Loucy (cell line): Measurements from ENCODE around the gene OR2T35.

Experiments
- H2AFZ ChIP-seq: fragments of 200-600 bp; sonication (generic); 2 replicates; pipeline ENCODE4 v1.6.0; 2016; ENCODE audit warnings: antibody characterized with exemption, mild to moderate bottlenecking, low read length, moderate library complexity
- H3F3A ChIP-seq: fragments of 200-600 bp; 2 replicates; pipeline ENCODE4 v1.6.0; 2016; ENCODE audit warnings: antibody characterized with exemption, low read depth, mild to moderate bottlenecking
- H3K27me3 ChIP-seq: fragments of 200-600 bp; sonication (generic); 2 replicates; pipeline ENCODE4 v1.6.1; 2014; ENCODE audit warnings: low read length, mild to moderate bottlenecking; ENCODE audit not compliant: insufficient read depth, poor library complexity, severe bottlenecking
- H3K36me3 ChIP-seq: fragments of 200-600 bp; sonication (generic); 2 replicates; pipeline ENCODE4 v1.6.1; 2016; ENCODE audit warnings: low read length; ENCODE audit not compliant: insufficient read depth
- H3K4me1 ChIP-seq: fragments of 200-600 bp; sonication (generic); 2 replicates; pipeline ENCODE4 v1.5.1; 2014; ENCODE audit warnings: low read length, mild to moderate bottlenecking; ENCODE audit not compliant: insufficient read depth, poor library complexity, severe bottlenecking
- H3K4me2 ChIP-seq: fragments of 200-600 bp; sonication (generic); 2 replicates; pipeline ENCODE4 v1.6.0; 2014; ENCODE audit warnings: antibody characterized with exemption, low read length, low read depth, mild to moderate bottlenecking; ENCODE audit not compliant: poor library complexity, severe bottlenecking
- H3K4me3 ChIP-seq: fragments of 200-600 bp; sonication (generic); 2 replicates; pipeline ENCODE4 v1.5.1; 2014; ENCODE audit warnings: low read length, mild to moderate bottlenecking, mixed read lengths; ENCODE audit not compliant: poor library complexity, severe bottlenecking
- H3K79me2 ChIP-seq: fragments of 200-600 bp; sonication (generic); 2 replicates; pipeline ENCODE4 v1.6.1; 2014; ENCODE audit warnings: low read length; ENCODE audit not compliant: insufficient read depth
- H3K9ac ChIP-seq: fragments of 200-600 bp; sonication (generic); 2 replicates; pipeline ENCODE4 v1.6.0; 2014; ENCODE audit warnings: mild to moderate bottlenecking, low read depth, low read length, moderate library complexity; ENCODE audit not compliant: poor library complexity, severe bottlenecking
- H3K9me2 ChIP-seq: fragments of 200-600 bp; sonication (generic); replicated peaks from 2 replicates; pipeline ENCODE4 v1.6.1; 2016; ENCODE audit warnings: low read depth, low read length, mixed read lengths
- H3K9me3 ChIP-seq: fragments of 200-600 bp; sonication (generic); 2 replicates; pipeline ENCODE4 v1.6.1; 2014; ENCODE audit warnings: mild to moderate bottlenecking, antibody characterized with exemption, low read length, low read depth; ENCODE audit not compliant: insufficient read depth
- H4K20me1 ChIP-seq: fragments of 200-600 bp; sonication (generic); 2 replicates; pipeline ENCODE4 v1.6.0; 2014; ENCODE audit warnings: antibody characterized with exemption, low read length, mild to moderate bottlenecking; ENCODE audit not compliant: insufficient read depth, poor library complexity, severe bottlenecking
- CTCF ChIP-seq: fragments of 200-600 bp; sonication (generic); conservative IDR thresholded peaks from 2 replicates; pipeline ENCODE4 v1.5.1; 2014; ENCODE audit warnings: mild to moderate bottlenecking, antibody characterized with exemption, low read length
- EZH2phosphoT487 ChIP-seq: fragments of 200-600 bp; IDR thresholded peaks from 2 replicates; pipeline ENCODE4 v1.6.1; 2018; ENCODE audit warnings: antibody characterized with exemption, mild to moderate bottlenecking, moderate library complexity, borderline replicate concordance

Gene OR2T35

GRCh38 chr1:248610301-248610700 lies 34.8 kb downstream of the OR2T35 start:
- H3K4me3 ChIP-seq, result no peak overlapping the region
- TF ChIP-seq EZH2phosphoT487 (no peak), CTCF (no peak)
- no peaks in the 10 kb centered on the region for H3K9me3 ChIP-seq
- no peaks in the 10 kb centered on the region for H4K20me1 ChIP-seq
- H3K4me2 ChIP-seq, result no peak overlapping the region
- no peak overlapping the region for H2AFZ ChIP-seq
- H3K36me3 ChIP-seq, result no peaks in the 10 kb centered on the region
- no peaks in the 10 kb centered on the region for H3K9me2 ChIP-seq
- no peaks in the 10 kb centered on the region for H3F3A ChIP-seq
- H3K9ac ChIP-seq, result no peak overlapping the region
- no peaks in the 10 kb centered on the region for H3K4me1 ChIP-seq
- no peaks in the 10 kb centered on the region for H3K27me3 ChIP-seq
- no peaks in the 10 kb centered on the region for H3K79me2 ChIP-seq

- TF ChIP-seq CTCF (no peak), EZH2phosphoT487 (no peak)
- H3K4me2 ChIP-seq, result no peak overlapping the region
- no peak overlapping the region for H3K9ac ChIP-seq
These were observed 45.7 kb downstream of the OR2T35 start for GRCh38 chr1:248599396-248599795.

GRCh38 chr1:248597589-248597988 lies 47.5 kb downstream of the OR2T35 start, which contains the start of gene OR2T10:
Gene OR2T10 (minus strand): TSS chr1:248597700. CDS start chr1:248593768, 3,932 bp downstream.
- Histone ChIP-seq H3K36me3 (no peaks in the 10 kb centered on the region), H3K79me2 (no peaks in the 10 kb centered on the region), H4K20me1 (no peaks in the 10 kb centered on the region), H2AFZ (no peak within 1 kb of the TSS), H3F3A (no peaks in the 10 kb centered on the region), H3K9ac (no peak within 1 kb of the TSS), H3K4me1 (no peaks in the 10 kb centered on the region), H3K9me2 (no peaks in the 10 kb centered on the region), H3K4me3 (no peak within 1 kb of the TSS), H3K4me2 (no peak within 1 kb of the TSS), H3K27me3 (no peaks in the 10 kb centered on the region), H3K9me3 (no peaks in the 10 kb centered on the region; the same call in 1 of the 2 replicates)
- no peak for TF ChIP-seq EZH2phosphoT487

More at GRCh38 chr1:248599396-248599795, 45.7 kb downstream of the OR2T35 start:
- no peaks in the 10 kb centered on the region for H3K79me2 ChIP-seq
- H3K9me3 ChIP-seq, result no peaks in the 10 kb centered on the region; the same call in 1 of the 2 replicates
- H3K36me3 ChIP-seq, result no peaks in the 10 kb centered on the region
- no peaks in the 10 kb centered on the region for H4K20me1 ChIP-seq
- no peak overlapping the region for H3K4me3 ChIP-seq
- H2AFZ ChIP-seq, result no peak overlapping the region
- no peaks in the 10 kb centered on the region for H3K9me2 ChIP-seq
- H3K27me3 ChIP-seq, result no peaks in the 10 kb centered on the region
- H3K4me1 ChIP-seq, result no peaks in the 10 kb centered on the region
- H3F3A ChIP-seq, result no peaks in the 10 kb centered on the region

- Histone ChIP-seq H3K4me2 (no peak overlapping the region), H4K20me1 (no peaks in the 10 kb centered on the region), H3K9ac (no peak overlapping the region), H3F3A (no peaks in the 10 kb centered on the region), H3K4me1 (no peaks in the 10 kb centered on the region), H3K9me2 (no peaks in the 10 kb centered on the region), H3K4me3 (no peak overlapping the region), H3K36me3 (no peaks in the 10 kb centered on the region), H3K79me2 (no peaks in the 10 kb centered on the region), H2AFZ (no peak overlapping the region), H3K9me3 (no peaks in the 10 kb centered on the region; the same call in 1 of the 2 replicates), H3K27me3 (no peaks in the 10 kb centered on the region)
- TF ChIP-seq EZH2phosphoT487 (no peak), CTCF (no peak)
These were observed 48.5 kb downstream of the OR2T35 start for GRCh38 chr1:248596615-248597014.
